Panc1 (cell line): ENCODE results near the gene KATNAL2. TPM values are rescaled to one million over a fixed set of nuclear protein-coding genes. Genes with fewer than 3 reads are reported as not detected.

Experiments used
- ATAC-seq: fragments of 200-7000 bp; cut with Tn5 transposase; 2 replicates; pipeline ENCODE4 v1.9.1; 2020; ENCODE audit warnings: mild to moderate bottlenecking, moderate library complexity
- BruUV-seq: library from RNA; stranded (reverse); fragments of 400-500 nt; replicated peaks from 2 replicates; lab custom pipeline; 2021; lab: Mats Ljungman, UMichigan
- CTCF ChIA-PET: fragments of 300-600 bp; sonication (Branson Sonifier 250); formaldehyde crosslinking; loops from one replicate; lab custom pipeline; 2022; ENCODE audit warnings: antibody characterized with exemption; lab: Charles Lee
- POLR2A ChIA-PET: fragments of 300-600 bp; sonication (Branson Sonifier 250); formaldehyde crosslinking; loops from one replicate; lab custom pipeline; 2022; ENCODE audit warnings: antibody characterized with exemption; lab: Charles Lee
- DNase-seq: peaks from one replicate; pipeline ENCODE4 v3.0.0-alpha.2; 2010; ENCODE audit warnings: low read depth, low spot score
- H3K27ac ChIP-seq: 2 replicates; pipeline ENCODE4 v1.5.1; 2011; ENCODE audit warnings: mild to moderate bottlenecking, low read length, inconsistent platforms
- H3K27me3 ChIP-seq: fragments of 200-500 bp; sonication (Bioruptor generic); 2 replicates; pipeline ENCODE4 v1.6.0; 2014; ENCODE audit warnings: low read length, inconsistent platforms; ENCODE audit not compliant: control insufficient read depth, insufficient read depth
- H3K36me3 ChIP-seq: fragments of 200-500 bp; sonication (Bioruptor generic); 2 replicates; pipeline ENCODE4 v1.5.1; 2014; ENCODE audit warnings: inconsistent platforms, mild to moderate bottlenecking, low read length, moderate library complexity; ENCODE audit not compliant: control insufficient read depth, insufficient read depth
- H3K4me1 ChIP-seq: 2 replicates; pipeline ENCODE4 v1.5.1; 2011; ENCODE audit warnings: inconsistent platforms, mild to moderate bottlenecking, low read length, moderate library complexity; ENCODE audit not compliant: control insufficient read depth, insufficient read depth
- H3K4me3 ChIP-seq, 2 experiments: 2 replicates each; pipeline ENCODE4 v1.5.1; 2011 to 2012; ENCODE audit warnings: low read depth in 2 of 2, low read length in 2 of 2, mild to moderate bottlenecking in 2 of 2, inconsistent platforms in 1 of 2, moderate library complexity in 1 of 2
- H3K9me3 ChIP-seq: fragments of 200-500 bp; sonication (Bioruptor generic); 2 replicates; pipeline ENCODE4 v1.5.1; 2014; ENCODE audit warnings: low read depth, mild to moderate bottlenecking, inconsistent platforms, low read length, moderate library complexity; ENCODE audit not compliant: control insufficient read depth, insufficient read depth
- CTCF ChIP-seq: fragments of 450-650 bp; IDR thresholded peaks from 2 replicates; pipeline ENCODE4 v1.5.1; 2017; ENCODE audit warnings: mild to moderate bottlenecking
- POLR2AphosphoS5 ChIP-seq: IDR thresholded peaks from 2 replicates; pipeline ENCODE4 v1.6.1; 2012; ENCODE audit warnings: mild to moderate bottlenecking, low read depth, low read length, moderate library complexity
- REST ChIP-seq, 2 experiments: IDR thresholded peaks; 2 replicates each; pipeline ENCODE4 v1.6.1; 2011 to 2012; ENCODE audit warnings: low read depth in 2 of 2, control low read depth in 1 of 2, low read length in 1 of 2, mild to moderate bottlenecking in 1 of 2, moderate library complexity in 1 of 2; ENCODE audit not compliant: insufficient read depth in 1 of 2
- SIN3A ChIP-seq: IDR thresholded peaks from 2 replicates; pipeline ENCODE4 v1.6.1; 2012; ENCODE audit warnings: low read depth, mild to moderate bottlenecking, low read length, moderate library complexity, borderline replicate concordance; ENCODE audit not compliant: insufficient read depth
- TCF7L2 ChIP-seq: IDR thresholded peaks from 2 replicates; pipeline ENCODE4 v1.6.1; 2011; ENCODE audit warnings: mild to moderate bottlenecking, low read depth, low read length, inconsistent platforms
- in situ Hi-C: cut with HindIII; loops from 2 replicates; pipeline ENCODE4 v1.10.0; 2016; ENCODE audit warnings: low sequenced_read_pairs, low pct_unique_long_range_greater_than_20kb
- intact Hi-C: fragments of 100-400 bp; cut with micrococcal nuclease; formaldehyde crosslinking; loops from one replicate; pipeline ENCODE4 v1.10.0; 2022; ENCODE audit not compliant: unreplicated experiment
- total RNA-seq: library from RNA; stranded (reverse); gene quantifications from one replicate; pipeline ENCODE4 v1.2.1, GENCODE V29; 2021; ENCODE audit not compliant: unreplicated experiment

Gene KATNAL2
- total RNA-seq, 1 experiment from 2014 or later, result 2.6 TPM

- Histone ChIP-seq H3K36me3 (no peaks in the 10 kb centered on the region; the same call in 1 of the 2 replicates), H3K9me3 (no peaks in the 10 kb centered on the region), H3K27me3 (no peaks in the 10 kb centered on the region), H3K27ac (peak overlapping the region; percentile 89), H3K4me1 (peaks cover 12% of the 10 kb centered on the region), H3K4me3 (peak overlapping the region; percentile 76 to 85)
- in situ Hi-C loops (no loop called here), intact Hi-C loops (no loop called here)
- ATAC-seq, result no peak
- BruUV-seq, result TSS peak; percentile 64
- no peak for DNase-seq
- POLR2A ChIA-PET, result interaction anchor here (0.7 kb wide), 1 partner anchor 24 kb away, joined by 4 read pairs; no protein-coding TSS in a partner anchor
- no peak for TF ChIP-seq SIN3A
- no peak for TF ChIP-seq POLR2AphosphoS5
- TF ChIP-seq TCF7L2, result no peak
- no peak for TF ChIP-seq CTCF
- TF ChIP-seq REST (IDR thresholded peaks at IDR 0.05; ENCODE audit: insufficient read depth in 1 of 2, low read depth in 2 of 2, low read length in 1 of 2), result no peak
- CTCF ChIA-PET, result no interaction called here
Measured at GRCh38 chr18:46915800-46916550, 1.4 kb upstream of the KATNAL2 start.

GRCh38 chr18:46916551-46917107 is 773 bp upstream of the KATNAL2 start:
- ATAC-seq (peak; percentile 47), DNase-seq (no peak)
- BruUV-seq, result no TSS peak
- POLR2A ChIA-PET, result no interaction called here
- Histone ChIP-seq H3K9me3 (no peaks in the 10 kb centered on the region), H3K27ac (peak overlapping the region; percentile 89), H3K36me3 (no peaks in the 10 kb centered on the region; the same call in 1 of the 2 replicates), H3K27me3 (no peaks in the 10 kb centered on the region), H3K4me3 (peak overlapping the region; percentile 76 to 85), H3K4me1 (peaks cover 12% of the 10 kb centered on the region)
- CTCF ChIA-PET, result no interaction called here
- no peak for TF ChIP-seq REST (IDR thresholded peaks at IDR 0.05; ENCODE audit: insufficient read depth in 1 of 2, low read depth in 2 of 2, low read length in 1 of 2)
- no peak for TF ChIP-seq POLR2AphosphoS5
- TF ChIP-seq SIN3A, result no peak
- TF ChIP-seq TCF7L2, result no peak
- TF ChIP-seq CTCF, result no peak
- in situ Hi-C loops, result no loop called here
- intact Hi-C loops, result no loop called here
